ENCODE results near the gene IGFL2.

DNA sequence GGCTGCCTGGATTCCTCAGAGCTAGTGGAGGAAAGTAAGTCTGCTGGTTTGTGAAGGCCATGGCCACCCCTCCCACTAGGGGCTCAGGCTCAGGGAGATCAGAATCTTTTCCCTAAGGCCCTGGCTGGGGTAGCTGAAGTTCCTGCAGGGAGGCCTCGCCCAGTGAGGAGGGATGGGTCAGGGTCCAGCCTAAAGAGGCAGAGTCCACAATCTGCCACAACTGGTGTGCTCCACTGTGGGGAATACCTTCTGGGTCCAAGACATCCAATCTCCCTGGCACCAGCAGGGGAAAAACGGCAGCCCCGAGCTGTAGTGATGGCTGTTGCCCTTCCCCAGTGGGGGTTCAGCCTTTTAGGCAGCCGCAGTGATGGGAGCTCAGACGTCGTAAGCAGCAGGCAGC, 46.7 kb upstream of the IGFL2 start:
- TF ChIP-seq RAD21 (IDR thresholded peaks at IDR 0.05; ENCODE audit: low read depth), result no peak
- TF ChIP-seq POLR2A (IDR thresholded peaks at IDR 0.05; ENCODE audit: borderline replicate concordance, extremely low read depth, insufficient read depth, insufficient read length), result no peak
- TF ChIP-seq, protein P1, sequence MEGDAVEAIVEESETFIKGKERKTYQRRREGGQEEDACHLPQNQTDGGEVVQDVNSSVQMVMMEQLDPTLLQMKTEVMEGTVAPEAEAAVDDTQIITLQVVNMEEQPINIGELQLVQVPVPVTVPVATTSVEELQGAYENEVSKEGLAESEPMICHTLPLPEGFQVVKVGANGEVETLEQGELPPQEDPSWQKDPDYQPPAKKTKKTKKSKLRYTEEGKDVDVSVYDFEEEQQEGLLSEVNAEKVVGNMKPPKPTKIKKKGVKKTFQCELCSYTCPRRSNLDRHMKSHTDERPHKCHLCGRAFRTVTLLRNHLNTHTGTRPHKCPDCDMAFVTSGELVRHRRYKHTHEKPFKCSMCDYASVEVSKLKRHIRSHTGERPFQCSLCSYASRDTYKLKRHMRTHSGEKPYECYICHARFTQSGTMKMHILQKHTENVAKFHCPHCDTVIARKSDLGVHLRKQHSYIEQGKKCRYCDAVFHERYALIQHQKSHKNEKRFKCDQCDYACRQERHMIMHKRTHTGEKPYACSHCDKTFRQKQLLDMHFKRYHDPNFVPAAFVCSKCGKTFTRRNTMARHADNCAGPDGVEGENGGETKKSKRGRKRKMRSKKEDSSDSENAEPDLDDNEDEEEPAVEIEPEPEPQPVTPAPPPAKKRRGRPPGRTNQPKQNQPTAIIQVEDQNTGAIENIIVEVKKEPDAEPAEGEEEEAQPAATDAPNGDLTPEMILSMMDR (IDR thresholded peaks at IDR 0.05 in 2 of 3, conservative IDR thresholded peaks at IDR 0.05 in 1 of 3; ENCODE audit: borderline replicate concordance in 1 of 3, insufficient read depth in 1 of 3, low read depth in 2 of 3, low read length in 2 of 3), result no peak
- TF ChIP-seq EZH2 (IDR thresholded peaks at IDR 0.05), result no peak
- no peak for TF ChIP-seq POLR2AphosphoS5 (IDR thresholded peaks at IDR 0.05; ENCODE audit: low read depth, low read length)
- no peak for TF ChIP-seq SIN3A (IDR thresholded peaks at IDR 0.05; ENCODE audit: low read depth)
- TF ChIP-seq YY1 (IDR thresholded peaks at IDR 0.05; ENCODE audit: extremely low read depth, insufficient replicate concordance, low read depth, low read length), result no peak
- TF ChIP-seq SP1 (IDR thresholded peaks at IDR 0.05; ENCODE audit: low read depth), result no peak
- TF ChIP-seq CEBPB (IDR thresholded peaks at IDR 0.05; ENCODE audit: low read depth), result no peak
- TF ChIP-seq, protein P2, sequence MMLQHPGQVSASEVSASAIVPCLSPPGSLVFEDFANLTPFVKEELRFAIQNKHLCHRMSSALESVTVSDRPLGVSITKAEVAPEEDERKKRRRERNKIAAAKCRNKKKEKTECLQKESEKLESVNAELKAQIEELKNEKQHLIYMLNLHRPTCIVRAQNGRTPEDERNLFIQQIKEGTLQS (IDR thresholded peaks at IDR 0.05), result no peak
- TF ChIP-seq, protein P3, sequence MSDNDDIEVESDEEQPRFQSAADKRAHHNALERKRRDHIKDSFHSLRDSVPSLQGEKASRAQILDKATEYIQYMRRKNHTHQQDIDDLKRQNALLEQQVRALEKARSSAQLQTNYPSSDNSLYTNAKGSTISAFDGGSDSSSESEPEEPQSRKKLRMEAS (IDR thresholded peaks at IDR 0.05), result no peak
